ENCODE data around the gene RABL6.

RABL6 gene

DNA sequence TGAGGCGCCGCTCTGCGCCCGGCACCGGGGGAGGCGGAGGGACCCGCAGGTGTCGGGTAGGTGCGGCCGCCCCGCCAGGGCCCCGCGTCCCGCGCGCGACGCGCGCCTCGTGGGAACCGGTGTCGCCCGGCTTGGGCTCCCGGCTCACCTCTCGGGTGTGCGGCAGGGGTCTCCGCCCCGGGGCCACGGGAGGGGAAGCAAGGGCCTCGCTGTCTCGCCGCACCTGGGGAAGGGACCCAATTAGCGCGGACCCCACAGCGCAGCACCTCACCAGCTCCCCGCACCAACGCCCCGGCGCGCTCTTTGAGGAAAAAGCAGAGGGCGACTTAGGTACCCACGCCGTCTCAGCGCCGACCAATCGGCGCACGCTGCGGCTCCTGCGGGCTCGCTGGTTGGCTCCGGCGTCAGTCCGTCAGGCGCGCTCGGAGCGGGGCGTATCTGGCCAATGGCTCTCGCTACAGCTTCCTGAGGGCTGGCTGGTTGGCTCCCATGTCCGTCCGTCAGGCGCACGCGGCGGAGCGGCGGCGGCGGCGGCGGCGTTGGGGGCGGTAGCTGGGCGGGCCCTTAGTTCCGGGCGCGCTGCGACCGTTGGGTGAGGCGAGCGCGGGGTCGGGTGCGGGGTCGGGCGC lies 78.3 kb downstream of the RABL6 start, which contains the start of gene TRAF2:
TSS of gene TRAF2 (plus strand) at position 567 of the 629 bp plus-strand sequence. CDS start 12,225 bp downstream, outside the sequence.
- peak; percentile 98 for DNase-seq

- peak; percentile 29 to 33 for DNase-seq
Observed at GRCh38 chr9:136886610-136887597, 79.2 kb downstream of the RABL6 start.

- DNase-seq: no peak
Observed at GRCh38 chr9:136888454-136888853, 80.7 kb downstream of the RABL6 start.

GRCh38 chr9:136889858-136890257 lies 82.1 kb downstream of the RABL6 start:
- DNase-seq: no peak

DNA sequence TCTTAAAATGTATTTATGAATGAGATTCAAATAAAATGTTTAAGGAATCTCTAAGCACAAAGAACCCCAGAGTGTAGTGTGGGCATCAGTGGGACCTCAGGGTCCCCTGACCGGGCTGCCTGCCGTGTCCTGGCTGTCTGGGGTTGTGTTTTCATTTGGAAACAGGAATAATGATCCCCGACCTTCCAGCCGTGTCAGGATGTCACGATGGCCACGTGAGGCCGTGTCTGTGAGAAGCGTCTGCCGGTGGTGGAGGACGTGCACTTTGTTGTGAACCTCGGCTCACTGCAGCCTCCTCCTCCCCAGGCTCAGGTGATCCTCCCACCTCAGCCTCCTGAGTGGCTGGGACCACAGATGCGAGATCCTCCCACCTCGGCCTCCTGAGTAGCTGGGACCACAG lies 82.9 kb downstream of the RABL6 start:
- DNase-seq: no peak

Data from CD4-positive, alpha-beta T cell treated with Interleukin-1 beta for 1 hour (primary cell).